IPS-20b (cell line): Measurements from ENCODE around the gene SUSD3.
A peak's percentile ranks its signal among the peaks of the same experiment; 100 is the strongest.

Experiments
- H3K27ac ChIP-seq: one replicate; pipeline ENCODE4 v1.5.1; 2013; ENCODE audit warnings: low read length
- H3K27me3 ChIP-seq: 2 replicates; pipeline ENCODE4 v1.6.1; 2013; ENCODE audit warnings: mild to moderate bottlenecking, low read length, inconsistent platforms; ENCODE audit not compliant: insufficient read depth
- H3K36me3 ChIP-seq: 2 replicates; pipeline ENCODE4 v1.6.1; 2013; ENCODE audit warnings: low read depth, mild to moderate bottlenecking, inconsistent platforms, low read length, moderate library complexity; ENCODE audit not compliant: insufficient read depth
- H3K4me1 ChIP-seq: 2 replicates; pipeline ENCODE4 v1.6.1; 2013; ENCODE audit warnings: mild to moderate bottlenecking, control low read depth, inconsistent platforms, low read length, moderate library complexity; ENCODE audit not compliant: insufficient read depth
- H3K4me3 ChIP-seq: 2 replicates; pipeline ENCODE4 v1.5.1; 2013; ENCODE audit warnings: mild to moderate bottlenecking, low read length, inconsistent platforms
- H3K9ac ChIP-seq: 2 replicates; pipeline ENCODE4 v1.6.1; 2013; ENCODE audit warnings: low read depth, mild to moderate bottlenecking, inconsistent platforms, low read length, moderate library complexity
- H3K9me3 ChIP-seq: 2 replicates; pipeline ENCODE4 v1.6.1; 2013; ENCODE audit warnings: mild to moderate bottlenecking, low read depth, low read length, inconsistent platforms; ENCODE audit not compliant: insufficient read depth

The SUSD3 gene

DNA sequence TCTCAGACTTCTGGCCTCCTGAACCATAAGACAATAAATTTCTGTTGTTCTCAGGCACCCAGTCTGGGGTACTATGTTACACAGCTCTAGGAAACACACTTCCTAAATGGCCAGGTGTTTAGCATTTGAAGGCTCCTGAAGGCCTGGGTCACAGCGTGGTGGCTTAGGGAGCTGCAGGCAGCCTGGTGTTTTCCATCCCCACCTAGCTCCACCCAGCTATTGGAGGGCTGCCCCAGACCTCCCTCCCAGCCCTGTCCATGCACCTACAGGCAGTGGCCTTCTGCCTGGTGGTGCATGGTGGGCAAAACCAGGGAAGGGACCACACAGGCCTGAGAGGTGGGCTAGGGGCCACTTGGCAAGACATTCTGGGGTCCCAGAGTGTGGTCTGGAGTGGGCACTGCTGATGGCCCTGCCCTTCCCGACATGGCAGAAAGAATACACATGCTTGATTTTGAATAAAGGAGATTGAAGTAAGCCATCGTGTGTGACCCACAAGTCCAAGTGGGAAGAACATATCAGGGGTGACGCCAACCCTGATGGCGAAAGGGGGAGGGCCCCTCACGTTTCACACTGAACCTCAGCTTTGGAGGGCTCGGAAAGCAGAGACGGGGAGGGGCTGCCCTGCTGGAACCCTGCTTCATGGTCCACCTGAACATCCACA is 1.3 kb upstream of the SUSD3 start:
- H3K9ac ChIP-seq, result no peak overlapping the region
- peaks cover 11% of the 10 kb centered on the region for H3K27me3 ChIP-seq
- H3K4me1 ChIP-seq, result peaks cover 23% of the 10 kb centered on the region; the same call in 1 of the 2 replicates
- no peak overlapping the region for H3K4me3 ChIP-seq
- H3K9me3 ChIP-seq, result no peaks in the 10 kb centered on the region
- H3K27ac ChIP-seq, result no peak overlapping the region
- no peaks in the 10 kb centered on the region for H3K36me3 ChIP-seq

GRCh38 chr9:93057703-93058354 is 672 bp upstream of the SUSD3 start:
- H3K9me3 ChIP-seq, result no peaks in the 10 kb centered on the region
- peak overlapping the region; percentile 41; the same call in 1 of the 2 replicates for H3K9ac ChIP-seq
- H3K27me3 ChIP-seq, result peaks cover 11% of the 10 kb centered on the region
- peak overlapping the region; percentile 59; the same call in 1 of the 2 replicates for H3K4me3 ChIP-seq
- peaks cover 24% of the 10 kb centered on the region; the same call in 1 of the 2 replicates for H3K4me1 ChIP-seq
- H3K36me3 ChIP-seq, result no peaks in the 10 kb centered on the region
- no peak overlapping the region for H3K27ac ChIP-seq

DNA sequence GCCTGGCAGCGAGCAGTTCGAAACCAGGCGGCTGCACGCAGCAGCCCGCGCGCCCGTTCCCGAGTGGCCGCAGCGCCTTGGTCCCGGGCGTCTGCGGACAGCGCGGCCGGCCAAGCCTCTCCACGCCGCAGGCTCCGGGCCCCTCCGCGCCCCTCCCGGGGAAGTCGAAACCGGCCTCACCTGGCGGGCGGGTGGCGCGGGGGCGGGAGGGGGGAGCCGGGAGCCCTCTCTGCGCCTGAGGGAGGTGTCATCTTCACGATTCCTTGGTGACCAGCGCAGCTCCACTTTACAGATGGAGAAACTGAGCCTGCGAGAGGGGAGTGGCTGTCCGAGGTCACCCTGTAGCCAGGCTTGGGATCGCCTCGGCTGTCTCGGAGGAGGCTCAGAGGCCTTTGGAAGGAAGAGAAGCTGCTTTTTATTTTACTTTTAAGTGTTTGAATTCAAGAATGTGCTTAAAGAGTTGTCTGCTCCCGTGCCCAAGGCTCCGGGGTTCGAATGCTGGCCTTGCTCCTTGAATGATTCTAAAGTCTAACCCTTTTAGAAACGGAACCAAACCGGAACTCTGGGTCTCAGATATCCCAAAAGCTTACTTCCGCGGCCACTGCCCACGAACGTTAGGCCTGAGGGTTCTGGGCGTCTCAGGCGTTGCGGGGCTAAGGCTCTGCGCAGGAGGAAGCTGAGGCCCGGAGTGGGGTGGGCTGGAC is 662 bp downstream of the SUSD3 start:
- peaks cover 11% of the 10 kb centered on the region for H3K27me3 ChIP-seq
- H3K27ac ChIP-seq, result no peak overlapping the region
- H3K36me3 ChIP-seq, result no peaks in the 10 kb centered on the region
- H3K9ac ChIP-seq, result no peak overlapping the region
- H3K4me1 ChIP-seq, result peaks cover 11% of the 10 kb centered on the region; the same call in 1 of the 2 replicates
- no peaks in the 10 kb centered on the region for H3K9me3 ChIP-seq
- H3K4me3 ChIP-seq, result peak overlapping the region; percentile 49; the same call in 1 of the 2 replicates

DNA sequence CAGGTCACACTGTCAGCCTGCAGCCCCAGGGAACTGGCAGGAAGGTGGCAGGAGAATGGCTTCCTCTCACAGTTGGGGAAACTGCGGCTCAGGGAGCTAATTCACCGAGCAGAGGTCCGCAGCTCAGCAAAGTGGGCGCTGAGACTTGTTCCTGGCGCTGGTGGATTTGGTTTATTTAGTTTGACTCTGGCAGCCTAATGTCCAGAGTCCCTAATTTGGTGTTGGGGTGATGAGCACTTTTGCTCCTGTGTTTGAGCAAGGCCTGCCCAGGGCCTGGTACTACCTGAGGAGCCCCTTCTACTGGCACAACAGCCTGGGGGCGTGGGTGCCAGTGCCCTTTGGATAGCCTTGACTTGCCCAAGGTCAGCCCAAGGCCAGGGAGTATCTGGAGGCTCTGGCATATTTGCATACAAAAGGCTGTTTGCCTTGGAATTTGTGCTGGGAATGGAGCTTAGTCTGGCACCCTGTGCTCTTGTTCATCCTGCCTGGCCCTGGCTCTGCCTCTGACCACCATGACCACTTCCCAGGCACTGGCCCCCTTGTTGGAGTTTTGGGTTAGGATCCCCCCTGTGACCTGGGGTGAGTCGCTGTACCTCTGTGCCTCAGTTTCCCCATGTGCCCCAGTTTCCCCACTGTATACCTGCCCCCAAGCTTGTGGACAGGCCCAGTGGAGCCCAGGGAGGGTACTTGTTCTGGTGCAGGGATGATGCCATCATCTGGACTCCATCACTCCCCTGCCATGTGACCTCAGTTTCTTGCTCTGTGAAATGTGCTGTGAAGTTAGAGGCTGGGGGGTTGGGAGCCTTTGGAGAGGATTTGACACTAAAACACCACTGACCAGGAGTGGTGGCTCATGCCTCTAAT is 1.4 kb downstream of the SUSD3 start:
- Histone ChIP-seq H3K4me3 (no peak overlapping the region), H3K36me3 (no peaks in the 10 kb centered on the region), H3K4me1 (peaks cover 11% of the 10 kb centered on the region; the same call in 1 of the 2 replicates), H3K9me3 (no peaks in the 10 kb centered on the region), H3K27ac (no peak overlapping the region), H3K27me3 (peaks cover 11% of the 10 kb centered on the region), H3K9ac (no peak overlapping the region)

GRCh38 chr9:93060746-93061259 is 2.3 kb downstream of the SUSD3 start:
- Histone ChIP-seq H3K4me3 (no peak overlapping the region), H3K27me3 (peaks cover 11% of the 10 kb centered on the region), H3K36me3 (no peaks in the 10 kb centered on the region), H3K9me3 (no peaks in the 10 kb centered on the region), H3K4me1 (peaks cover 11% of the 10 kb centered on the region; the same call in 1 of the 2 replicates), H3K9ac (no peak overlapping the region), H3K27ac (no peak overlapping the region)

DNA sequence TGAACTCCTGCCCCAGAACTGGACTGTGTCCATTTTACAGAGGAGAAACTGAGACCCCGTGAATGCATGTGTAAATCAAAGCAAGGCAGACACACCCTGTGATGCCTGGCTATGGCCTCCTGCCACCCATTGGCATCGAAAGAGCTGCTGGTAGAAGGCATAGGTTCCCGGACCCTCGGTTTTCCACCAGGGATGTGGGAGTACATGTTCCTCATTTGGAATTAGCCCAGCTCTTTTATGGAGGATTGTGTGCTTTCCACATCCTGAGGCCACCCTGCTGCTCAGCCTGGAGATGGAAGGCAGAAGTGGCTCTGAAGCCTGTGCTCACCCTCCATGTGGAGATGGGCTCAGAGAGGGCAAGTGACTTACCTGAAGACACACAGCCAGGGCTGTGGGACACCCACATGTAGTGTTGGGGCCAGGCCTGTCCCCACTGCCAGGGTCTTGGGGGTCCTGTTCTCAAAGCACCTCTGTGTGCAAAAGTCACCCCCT is 2.8 kb downstream of the SUSD3 start:
- Histone ChIP-seq H3K27me3 (peaks cover 6% of the 10 kb centered on the region), H3K9ac (no peak overlapping the region), H3K9me3 (no peaks in the 10 kb centered on the region), H3K27ac (no peak overlapping the region), H3K4me1 (peaks cover 11% of the 10 kb centered on the region; the same call in 1 of the 2 replicates), H3K4me3 (no peak overlapping the region), H3K36me3 (no peaks in the 10 kb centered on the region)

DNA sequence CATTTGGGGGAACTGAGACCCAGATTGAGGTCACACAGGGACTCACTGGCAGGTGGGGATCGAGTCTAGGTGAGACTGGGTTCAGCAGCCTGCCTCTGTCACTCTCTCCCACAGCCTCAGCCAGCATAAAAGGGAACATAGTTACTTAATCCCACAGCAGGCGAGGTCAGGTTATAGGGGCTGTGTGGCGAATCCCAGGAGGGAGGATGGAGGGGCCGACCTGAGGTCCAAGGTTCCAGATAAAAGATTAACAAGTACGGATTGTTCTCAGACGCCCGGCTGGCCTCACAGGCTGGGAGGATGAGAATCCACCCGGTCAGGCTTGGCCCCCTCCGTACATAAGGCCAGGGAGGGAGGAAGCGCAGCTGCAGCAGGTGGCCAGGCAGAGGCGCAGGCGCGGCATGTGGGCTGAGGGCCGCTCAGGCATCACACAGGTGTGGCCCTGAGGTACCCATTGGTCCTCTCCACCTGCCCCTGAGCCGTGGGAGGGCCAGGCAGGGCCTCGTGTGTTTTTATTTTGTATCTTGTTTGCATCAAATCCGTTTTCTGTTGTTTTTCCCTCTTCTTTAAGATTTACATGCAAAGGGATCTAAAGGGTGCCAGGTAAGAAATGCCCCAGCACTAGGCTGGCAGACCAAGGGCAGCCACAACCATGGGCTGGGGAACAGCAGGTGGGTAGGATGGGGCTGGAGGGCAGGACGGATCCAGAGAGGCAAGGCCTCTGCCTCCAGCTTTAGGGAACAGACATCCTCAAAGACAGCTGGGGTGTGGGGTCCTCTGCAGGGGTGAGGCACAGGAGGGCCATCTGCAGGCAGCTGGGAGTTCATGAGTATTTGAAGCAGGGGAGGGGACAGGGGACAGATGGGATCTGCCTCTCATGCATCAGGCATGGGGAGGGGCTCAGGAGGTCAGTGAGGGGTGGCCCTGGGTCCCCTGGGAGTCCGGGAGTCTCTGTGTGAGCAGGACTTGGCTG is 3.6 kb downstream of the SUSD3 start:
- Histone ChIP-seq H3K9ac (no peak overlapping the region), H3K4me1 (peaks cover 8% of the 10 kb centered on the region; the same call in 1 of the 2 replicates), H3K4me3 (no peak overlapping the region), H3K9me3 (no peaks in the 10 kb centered on the region), H3K27ac (no peak overlapping the region), H3K27me3 (peaks cover 6% of the 10 kb centered on the region), H3K36me3 (no peaks in the 10 kb centered on the region)

GRCh38 chr9:93064392-93065134 is 6.1 kb downstream of the SUSD3 start:
- no peak overlapping the region for H3K9ac ChIP-seq
- no peak overlapping the region for H3K27ac ChIP-seq

GRCh38 chr9:93065135-93065720 is 6.7 kb downstream of the SUSD3 start:
- Histone ChIP-seq H3K27ac (no peak overlapping the region), H3K36me3 (no peaks in the 10 kb centered on the region), H3K4me1 (peaks cover 3% of the 10 kb centered on the region; the same call in 1 of the 2 replicates), H3K4me3 (no peak overlapping the region), H3K9ac (no peak overlapping the region; the same call in 1 of the 2 replicates), H3K9me3 (no peaks in the 10 kb centered on the region), H3K27me3 (no peaks in the 10 kb centered on the region)

More at GRCh38 chr9:93064392-93065134, 6.1 kb downstream of the SUSD3 start:
- Histone ChIP-seq H3K9me3 (no peaks in the 10 kb centered on the region), H3K4me1 (peaks cover 5% of the 10 kb centered on the region; the same call in 1 of the 2 replicates), H3K4me3 (no peak overlapping the region), H3K36me3 (no peaks in the 10 kb centered on the region), H3K27me3 (peaks cover under 1% of the 10 kb centered on the region; the same call in 1 of the 2 replicates)
